ENCODE data around the gene ESPN.

The ESPN gene

GRCh38 chr1:6380037-6380436 is 44.5 kb upstream of the ESPN start (continued):
- TF ChIP-seq, protein P1, sequence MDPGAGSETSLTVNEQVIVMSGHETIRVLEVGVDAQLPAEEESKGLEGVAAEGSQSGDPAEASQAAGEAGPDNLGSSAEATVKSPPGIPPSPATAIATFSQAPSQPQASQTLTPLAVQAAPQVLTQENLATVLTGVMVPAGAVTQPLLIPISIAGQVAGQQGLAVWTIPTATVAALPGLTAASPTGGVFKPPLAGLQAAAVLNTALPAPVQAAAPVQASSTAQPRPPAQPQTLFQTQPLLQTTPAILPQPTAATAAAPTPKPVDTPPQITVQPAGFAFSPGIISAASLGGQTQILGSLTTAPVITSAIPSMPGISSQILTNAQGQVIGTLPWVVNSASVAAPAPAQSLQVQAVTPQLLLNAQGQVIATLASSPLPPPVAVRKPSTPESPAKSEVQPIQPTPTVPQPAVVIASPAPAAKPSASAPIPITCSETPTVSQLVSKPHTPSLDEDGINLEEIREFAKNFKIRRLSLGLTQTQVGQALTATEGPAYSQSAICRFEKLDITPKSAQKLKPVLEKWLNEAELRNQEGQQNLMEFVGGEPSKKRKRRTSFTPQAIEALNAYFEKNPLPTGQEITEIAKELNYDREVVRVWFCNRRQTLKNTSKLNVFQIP (CRISPR knock-in tag; IDR thresholded peaks at IDR 0.05; ENCODE audit: borderline replicate concordance, low read depth) = no peak
- TF ChIP-seq ZC3H10 (CRISPR knock-in tag; IDR thresholded peaks at IDR 0.05) (no peak), RARB (CRISPR knock-in tag; IDR thresholded peaks at IDR 0.05) (no peak), SNAI2 (CRISPR knock-in tag; IDR thresholded peaks at IDR 0.05) (no peak), CSDC2 (CRISPR knock-in tag; IDR thresholded peaks at IDR 0.05) (no peak), ZNF8 (CRISPR knock-in tag; IDR thresholded peaks at IDR 0.05) (no peak), BACH2 (CRISPR knock-in tag; IDR thresholded peaks at IDR 0.05; ENCODE audit: borderline replicate concordance) (no peak), ARNTL (CRISPR knock-in tag; IDR thresholded peaks at IDR 0.05; ENCODE audit: borderline replicate concordance, low read depth) (no peak), ZNF70 (CRISPR knock-in tag; IDR thresholded peaks at IDR 0.05) (no peak), TOX (CRISPR knock-in tag; IDR thresholded peaks at IDR 0.05; ENCODE audit: borderline replicate concordance) (no peak)

GRCh38 chr1:6384135-6384534 is 40.4 kb upstream of the ESPN start:
- TF ChIP-seq TSHZ2 (CRISPR knock-in tag; IDR thresholded peaks at IDR 0.05) (no peak), OSR1 (CRISPR knock-in tag; IDR thresholded peaks at IDR 0.05) (no peak), ISL1 (CRISPR knock-in tag; IDR thresholded peaks at IDR 0.05) (no peak), PPARA (CRISPR knock-in tag; IDR thresholded peaks at IDR 0.05; ENCODE audit: borderline replicate concordance) (no peak), CSRNP3 (CRISPR knock-in tag; IDR thresholded peaks at IDR 0.05) (no peak), ARNTL (CRISPR knock-in tag; IDR thresholded peaks at IDR 0.05; ENCODE audit: borderline replicate concordance, low read depth) (no peak), CREB5 (CRISPR knock-in tag; IDR thresholded peaks at IDR 0.05; ENCODE audit: low read depth) (no peak), RARB (CRISPR knock-in tag; IDR thresholded peaks at IDR 0.05) (no peak), ESRRG (CRISPR knock-in tag; IDR thresholded peaks at IDR 0.05) (no peak), PATZ1 (CRISPR knock-in tag; IDR thresholded peaks at IDR 0.05; ENCODE audit: borderline replicate concordance) (no peak)
- TF ChIP-seq, protein P1 (CRISPR knock-in tag; IDR thresholded peaks at IDR 0.05; ENCODE audit: borderline replicate concordance, low read depth) = no peak
- ATAC-seq = no peak

DNA sequence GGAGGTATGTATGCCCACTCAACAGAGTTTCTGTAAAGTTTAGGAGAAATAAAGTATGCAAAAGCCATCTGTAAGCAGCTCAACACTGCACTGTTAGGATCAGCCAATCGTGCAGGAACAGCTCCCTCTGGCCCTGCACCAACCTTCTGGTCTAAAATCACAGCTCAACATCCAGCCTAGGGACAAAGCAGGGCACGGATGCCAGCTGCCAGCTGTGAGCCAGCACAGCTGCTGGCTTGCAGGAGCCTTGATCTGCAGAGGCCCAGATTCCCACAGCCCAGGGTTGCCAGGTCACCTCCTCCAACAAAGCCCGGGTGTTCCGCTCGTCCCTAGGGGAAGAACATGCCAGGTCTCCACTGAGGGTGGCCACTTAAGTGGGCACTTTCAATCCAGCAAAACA is 39.6 kb upstream of the ESPN start:
- TF ChIP-seq ZNF8 (CRISPR knock-in tag; IDR thresholded peaks at IDR 0.05) (no peak), PPARA (CRISPR knock-in tag; IDR thresholded peaks at IDR 0.05; ENCODE audit: borderline replicate concordance) (no peak), TSHZ2 (CRISPR knock-in tag; IDR thresholded peaks at IDR 0.05) (no peak), ZNF70 (CRISPR knock-in tag; IDR thresholded peaks at IDR 0.05) (no peak), SNAI2 (CRISPR knock-in tag; IDR thresholded peaks at IDR 0.05) (no peak), ARNTL (CRISPR knock-in tag; IDR thresholded peaks at IDR 0.05; ENCODE audit: borderline replicate concordance, low read depth) (no peak), RARB (CRISPR knock-in tag; IDR thresholded peaks at IDR 0.05) (no peak), CSRNP3 (CRISPR knock-in tag; IDR thresholded peaks at IDR 0.05) (no peak), ESRRG (CRISPR knock-in tag; IDR thresholded peaks at IDR 0.05) (no peak)
- ATAC-seq = peak; percentile 59
